WI38 (cell line): ENCODE results near the gene MRM1.

ENCODE experiments used
- H3K4me3 ChIP-seq: 2 replicates; pipeline ENCODE4 v1.5.1; 2011; ENCODE audit warnings: low read depth, mild to moderate bottlenecking, control low read depth, low read length
- TF ChIP-seq, protein P1 (sequence below): IDR thresholded peaks from 2 replicates; pipeline ENCODE4 v1.5.1; 2012; ENCODE audit warnings: low read depth, mild to moderate bottlenecking, control low read depth, low read length

Gene MRM1

DNA sequence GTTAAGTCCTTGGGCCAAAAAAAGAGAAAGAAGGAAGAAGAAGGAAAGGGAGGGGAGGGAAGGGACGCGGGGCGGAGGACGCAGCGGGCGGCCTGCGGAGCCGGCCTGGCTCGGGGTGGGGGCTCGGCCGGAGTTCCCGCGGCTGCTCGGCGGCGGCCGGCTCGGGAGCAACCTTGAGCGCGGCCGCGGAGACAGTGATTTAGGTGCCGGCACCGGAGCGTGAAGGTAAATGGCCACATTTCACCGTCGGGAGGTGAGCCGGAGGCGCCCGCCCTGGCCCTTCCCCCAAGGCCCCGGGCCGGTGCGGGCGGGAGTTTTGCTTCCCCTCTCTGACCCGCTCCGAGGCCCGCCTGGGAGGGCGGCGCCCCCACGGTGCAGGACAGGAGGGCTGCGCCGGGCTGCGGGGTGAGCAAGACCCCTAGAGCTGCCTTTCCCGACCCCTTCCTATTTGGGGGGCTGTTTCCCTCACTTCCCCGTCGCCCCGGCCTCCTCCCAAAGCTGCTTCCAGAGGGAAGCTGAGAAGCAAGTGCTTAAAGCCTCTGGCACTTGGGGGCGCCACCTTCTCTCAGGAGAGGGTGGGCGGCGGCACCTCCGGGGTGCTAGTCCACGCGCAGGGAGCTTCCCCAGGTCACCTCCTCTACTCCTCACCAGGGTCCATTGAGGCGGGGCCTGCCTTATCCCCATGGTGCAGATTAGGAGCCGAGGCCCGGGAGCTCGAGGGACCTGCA lies 56.5 kb downstream of the MRM1 start:
- TF ChIP-seq, protein P1, sequence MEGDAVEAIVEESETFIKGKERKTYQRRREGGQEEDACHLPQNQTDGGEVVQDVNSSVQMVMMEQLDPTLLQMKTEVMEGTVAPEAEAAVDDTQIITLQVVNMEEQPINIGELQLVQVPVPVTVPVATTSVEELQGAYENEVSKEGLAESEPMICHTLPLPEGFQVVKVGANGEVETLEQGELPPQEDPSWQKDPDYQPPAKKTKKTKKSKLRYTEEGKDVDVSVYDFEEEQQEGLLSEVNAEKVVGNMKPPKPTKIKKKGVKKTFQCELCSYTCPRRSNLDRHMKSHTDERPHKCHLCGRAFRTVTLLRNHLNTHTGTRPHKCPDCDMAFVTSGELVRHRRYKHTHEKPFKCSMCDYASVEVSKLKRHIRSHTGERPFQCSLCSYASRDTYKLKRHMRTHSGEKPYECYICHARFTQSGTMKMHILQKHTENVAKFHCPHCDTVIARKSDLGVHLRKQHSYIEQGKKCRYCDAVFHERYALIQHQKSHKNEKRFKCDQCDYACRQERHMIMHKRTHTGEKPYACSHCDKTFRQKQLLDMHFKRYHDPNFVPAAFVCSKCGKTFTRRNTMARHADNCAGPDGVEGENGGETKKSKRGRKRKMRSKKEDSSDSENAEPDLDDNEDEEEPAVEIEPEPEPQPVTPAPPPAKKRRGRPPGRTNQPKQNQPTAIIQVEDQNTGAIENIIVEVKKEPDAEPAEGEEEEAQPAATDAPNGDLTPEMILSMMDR: no peak
- no peak overlapping the region for H3K4me3 ChIP-seq
